ENCODE measurements around the gene KCNQ5. TPM values are rescaled to one million over a fixed set of nuclear protein-coding genes. Genes with fewer than 3 reads are reported as not detected.

Gene KCNQ5
- total RNA-seq, 4 donors from 2014 or later, result 0.14 to 1.2 (median 0.48) TPM; not detected in 1

- intact Hi-C loops (cut with DNase I; ENCODE audit: low total_unique reads), result no loop called here
- no peaks in the 10 kb centered on the region for H3K36me3 ChIP-seq
- 63 to 70% methylated on average over 1 of the region's 1 CpG for WGBS, 2 donors (ENCODE audit: low coverage in 1 of 2)
Measured at GRCh38 chr6:72822023-72822422, 200.2 kb downstream of the KCNQ5 start.

GRCh38 chr6:72822691-72823090 lies 200.8 kb downstream of the KCNQ5 start:
- H3K4me3 ChIP-seq, result no peak overlapping the region
- H3K36me3 ChIP-seq, result no peaks in the 10 kb centered on the region
- no peaks in the 10 kb centered on the region for H3K27me3 ChIP-seq
- no peaks in the 10 kb centered on the region for H3K9me3 ChIP-seq
- no peak for TF ChIP-seq POLR2A (IDR thresholded peaks at IDR 0.05)
- TF ChIP-seq EP300 (IDR thresholded peaks at IDR 0.05; ENCODE audit: low read depth), result no peak
- no peak for TF ChIP-seq CTCF (IDR thresholded peaks at IDR 0.05)
- TF ChIP-seq POLR2AphosphoS5 (IDR thresholded peaks at IDR 0.05), result no peak
- DNase-seq, result no peak
- H3K4me1 ChIP-seq, result no peaks in the 10 kb centered on the region
- in situ Hi-C loops (cut with MboI; ENCODE audit: low pct_ligation_motif_present in 1 of 4, low pct_unique_long_range_greater_than_20kb in 1 of 4, low sequenced_read_pairs in 3 of 4), result no loop called here
- intact Hi-C loops (cut with DNase I; ENCODE audit: low total_unique reads), result no loop called here
- WGBS, 2 donors (ENCODE audit: low coverage in 1 of 2), result 75 to 78% methylated on average over 1 of the region's 1 CpG
- H3K27ac ChIP-seq, result no peak overlapping the region

More at GRCh38 chr6:72822023-72822422, 200.2 kb downstream of the KCNQ5 start:
- no peak for TF ChIP-seq CTCF (IDR thresholded peaks at IDR 0.05)
- TF ChIP-seq POLR2AphosphoS5 (IDR thresholded peaks at IDR 0.05), result no peak
- TF ChIP-seq EP300 (IDR thresholded peaks at IDR 0.05; ENCODE audit: low read depth), result no peak
- no peak for TF ChIP-seq POLR2A (IDR thresholded peaks at IDR 0.05)
- H3K27ac ChIP-seq, result no peak overlapping the region
- H3K4me3 ChIP-seq, result no peak overlapping the region
- no peaks in the 10 kb centered on the region for H3K9me3 ChIP-seq
- no peaks in the 10 kb centered on the region for H3K4me1 ChIP-seq
- in situ Hi-C loops (cut with MboI; ENCODE audit: low pct_ligation_motif_present in 1 of 4, low pct_unique_long_range_greater_than_20kb in 1 of 4, low sequenced_read_pairs in 3 of 4), result no loop called here
- H3K27me3 ChIP-seq, result no peaks in the 10 kb centered on the region
- no peak for DNase-seq

GRCh38 chr6:72824833-72825232 lies 203.0 kb downstream of the KCNQ5 start:
- WGBS, 2 donors (ENCODE audit: low coverage in 1 of 2), result 40% methylated on average over 2 of the region's 2 CpGs
- no peak for DNase-seq
- no peak for TF ChIP-seq CTCF (IDR thresholded peaks at IDR 0.05)
- no peak for TF ChIP-seq EP300 (IDR thresholded peaks at IDR 0.05; ENCODE audit: low read depth)
- no peak for TF ChIP-seq POLR2AphosphoS5 (IDR thresholded peaks at IDR 0.05)
- TF ChIP-seq POLR2A (IDR thresholded peaks at IDR 0.05), result no peak
- H3K9me3 ChIP-seq, result no peaks in the 10 kb centered on the region
- in situ Hi-C loops (cut with MboI; ENCODE audit: low pct_ligation_motif_present in 1 of 4, low pct_unique_long_range_greater_than_20kb in 1 of 4, low sequenced_read_pairs in 3 of 4) (no loop called here), intact Hi-C loops (cut with DNase I; ENCODE audit: low total_unique reads) (no loop called here)
- H3K27me3 ChIP-seq, result no peaks in the 10 kb centered on the region
- H3K4me1 ChIP-seq, result no peaks in the 10 kb centered on the region
- H3K4me3 ChIP-seq, result no peak overlapping the region
- no peak overlapping the region for H3K27ac ChIP-seq
- no peaks in the 10 kb centered on the region for H3K36me3 ChIP-seq

- H3K4me1 ChIP-seq, result no peaks in the 10 kb centered on the region
- in situ Hi-C loops (cut with MboI; ENCODE audit: low pct_ligation_motif_present in 1 of 4, low pct_unique_long_range_greater_than_20kb in 1 of 4, low sequenced_read_pairs in 3 of 4) (no loop called here), intact Hi-C loops (cut with DNase I; ENCODE audit: low total_unique reads) (no loop called here)
- no peak for DNase-seq
- H3K36me3 ChIP-seq, result no peaks in the 10 kb centered on the region
- H3K27ac ChIP-seq, result no peak overlapping the region
- TF ChIP-seq POLR2A (IDR thresholded peaks at IDR 0.05), result no peak
- no peak for TF ChIP-seq EP300 (IDR thresholded peaks at IDR 0.05; ENCODE audit: low read depth)
- TF ChIP-seq CTCF (IDR thresholded peaks at IDR 0.05), result no peak
- no peak for TF ChIP-seq POLR2AphosphoS5 (IDR thresholded peaks at IDR 0.05)
- no peaks in the 10 kb centered on the region for H3K9me3 ChIP-seq
- H3K27me3 ChIP-seq, result no peaks in the 10 kb centered on the region
- H3K4me3 ChIP-seq, result no peak overlapping the region
Measured at GRCh38 chr6:72825315-72825911, 203.5 kb downstream of the KCNQ5 start.

All from transverse colon (tissue), 4 donors.